GM19452 (cell line): ENCODE measurements around the gene TCEA2.

Experiments used
- ATAC-seq: cut with Tn5 transposase; IDR thresholded peaks from one replicate; pipeline ENCODE4 v1.9.1; 2021; ENCODE audit not compliant: unreplicated experiment

The TCEA2 gene

DNA sequence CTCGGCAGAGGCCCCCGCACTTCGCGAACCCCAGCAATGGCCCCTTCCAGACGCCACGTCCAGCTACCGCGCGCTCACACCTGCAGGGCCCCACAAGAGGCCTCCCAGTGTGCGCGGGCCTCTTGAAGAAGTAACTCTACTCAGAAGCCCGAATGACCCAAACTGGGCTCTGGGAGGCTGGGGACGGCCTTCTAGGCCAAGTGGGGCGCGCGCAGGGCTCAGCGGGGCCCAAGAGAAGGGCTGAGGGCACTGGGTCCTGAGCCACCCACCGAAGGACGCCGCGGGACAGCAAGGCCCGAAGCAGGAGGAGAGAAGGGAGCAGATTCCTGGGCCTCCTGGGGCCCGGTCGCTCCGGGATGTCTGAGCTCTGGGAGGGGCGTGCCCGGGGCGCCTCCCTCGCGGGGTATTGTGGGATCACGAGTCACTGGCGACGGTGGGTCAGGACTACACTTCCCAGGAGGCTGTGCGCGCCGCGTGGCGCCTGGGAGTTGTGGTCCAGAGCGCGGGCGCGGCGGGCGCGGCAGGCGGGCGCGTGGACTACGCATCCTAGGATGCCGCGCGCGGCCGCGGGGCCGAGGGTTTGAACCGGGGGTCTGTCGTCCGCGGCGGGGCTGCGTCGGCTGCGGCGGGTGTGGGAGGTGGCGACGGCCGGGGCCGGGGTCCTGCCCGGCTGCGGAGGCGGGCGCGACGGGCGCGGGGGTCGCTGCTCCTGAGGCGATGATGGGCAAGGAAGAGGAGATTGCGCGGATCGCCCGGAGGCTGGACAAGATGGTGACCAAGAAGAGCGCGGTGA lies at the start of gene TCEA2:
TSS of gene TCEA2 (plus strand) at position 603 of the 793 bp plus-strand sequence. CDS start at position 718, 115 bp downstream.
- ATAC-seq = peak; percentile 78

DNA sequence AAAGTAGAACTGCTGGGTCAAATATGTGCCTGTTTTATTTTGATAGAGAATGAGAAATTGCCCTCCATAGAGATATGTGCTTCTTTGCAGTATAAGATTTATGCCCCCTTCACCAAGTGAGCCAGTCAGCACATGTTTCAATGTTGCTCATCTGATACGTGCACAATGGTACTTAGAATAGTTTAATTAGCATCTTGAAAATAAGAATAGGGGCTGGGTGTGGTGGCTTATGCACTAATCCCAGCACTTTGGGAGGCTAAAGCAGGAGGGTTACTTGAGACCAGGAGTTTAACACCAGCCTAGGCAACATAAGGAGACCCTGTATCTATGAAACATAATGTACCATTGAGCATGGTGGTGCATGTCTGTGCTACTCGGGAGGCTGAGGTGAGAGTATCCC lies 47.4 kb upstream of the TCEA2 start:
- ATAC-seq = no peak

DNA sequence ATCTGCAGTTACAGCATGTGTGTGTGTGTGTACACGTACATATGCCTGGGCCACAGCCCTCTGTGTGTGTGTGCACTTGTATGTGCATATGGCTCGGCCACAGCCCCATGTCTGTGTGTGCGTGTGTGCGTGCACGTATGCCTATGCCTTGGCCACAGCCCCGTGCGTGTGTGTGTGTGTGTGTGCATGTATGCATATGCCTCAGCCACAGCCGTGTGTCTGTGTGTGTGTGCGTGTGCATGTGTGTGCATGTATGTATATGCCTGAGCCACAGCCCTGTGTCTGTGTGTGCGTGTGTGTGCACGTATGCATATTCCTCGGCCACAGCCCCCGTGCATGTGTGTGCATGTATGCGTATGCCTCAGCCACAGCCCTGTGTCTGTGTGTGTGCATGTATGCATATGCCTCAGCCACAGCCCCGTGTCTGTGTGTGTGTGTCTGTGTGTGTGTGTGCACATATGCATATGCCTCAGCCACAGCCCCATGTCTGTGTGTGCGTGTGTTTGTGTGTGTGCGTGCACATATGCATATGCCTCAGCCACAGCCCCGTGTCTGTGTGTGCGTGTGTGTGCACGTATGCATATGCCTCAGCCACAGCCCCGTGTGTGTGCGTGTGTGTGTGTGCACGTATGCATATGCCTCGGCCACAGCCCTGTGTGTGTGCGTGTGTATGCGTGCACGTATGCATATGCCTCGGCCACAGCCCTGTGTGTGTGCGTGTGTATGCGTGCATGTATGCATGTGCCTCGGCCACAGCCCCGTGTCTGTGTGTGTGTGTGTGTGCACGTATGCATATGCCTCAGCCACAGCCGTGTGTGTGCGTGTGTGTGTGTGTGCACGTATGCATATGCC lies 41.6 kb upstream of the TCEA2 start:
- no peak for ATAC-seq

GRCh38 chr20:64022671-64023360 lies 40.2 kb upstream of the TCEA2 start:
- ATAC-seq = no peak

DNA sequence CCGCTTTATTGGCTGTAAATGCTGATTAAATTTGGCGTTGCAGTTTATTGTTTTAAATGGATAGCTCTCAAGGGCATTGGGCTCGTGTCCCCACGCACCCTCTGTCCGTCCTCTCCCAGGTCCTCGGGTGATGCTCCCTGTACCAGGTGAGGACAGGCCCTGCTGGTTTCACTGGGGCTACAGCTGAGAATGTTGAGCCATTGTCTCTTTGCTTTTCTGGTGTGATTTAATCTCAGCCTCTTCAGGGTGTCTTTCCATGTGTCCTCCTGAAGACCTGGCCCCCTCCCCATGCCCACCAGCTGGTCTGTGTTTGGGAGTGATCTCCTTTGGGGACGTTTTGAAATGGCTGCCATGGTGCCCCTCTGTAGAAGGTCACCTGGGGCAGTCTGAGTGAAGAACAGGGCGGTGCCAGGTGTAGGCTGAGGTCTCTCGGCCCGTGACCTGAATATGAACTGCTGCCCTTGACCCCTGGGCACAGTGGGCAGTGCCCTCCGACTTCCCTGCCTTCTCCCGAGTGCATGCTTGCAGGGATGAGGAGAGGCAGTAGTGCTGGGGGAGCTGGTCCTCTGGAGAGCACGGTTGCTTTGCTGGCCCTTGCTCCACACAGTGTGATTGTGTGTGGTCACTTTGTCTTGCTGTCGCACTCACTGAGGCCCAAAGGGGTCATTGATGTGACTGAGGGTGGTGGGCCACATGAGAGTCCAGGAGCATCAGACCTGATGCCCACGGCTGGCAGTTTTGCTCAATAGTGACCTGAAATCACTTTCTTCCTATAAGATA lies 39.4 kb upstream of the TCEA2 start:
- ATAC-seq = no peak

GRCh38 chr20:64024141-64024990 lies 38.6 kb upstream of the TCEA2 start:
- ATAC-seq = no peak

GRCh38 chr20:64025101-64025825 lies 37.7 kb upstream of the TCEA2 start:
- ATAC-seq = no peak

DNA sequence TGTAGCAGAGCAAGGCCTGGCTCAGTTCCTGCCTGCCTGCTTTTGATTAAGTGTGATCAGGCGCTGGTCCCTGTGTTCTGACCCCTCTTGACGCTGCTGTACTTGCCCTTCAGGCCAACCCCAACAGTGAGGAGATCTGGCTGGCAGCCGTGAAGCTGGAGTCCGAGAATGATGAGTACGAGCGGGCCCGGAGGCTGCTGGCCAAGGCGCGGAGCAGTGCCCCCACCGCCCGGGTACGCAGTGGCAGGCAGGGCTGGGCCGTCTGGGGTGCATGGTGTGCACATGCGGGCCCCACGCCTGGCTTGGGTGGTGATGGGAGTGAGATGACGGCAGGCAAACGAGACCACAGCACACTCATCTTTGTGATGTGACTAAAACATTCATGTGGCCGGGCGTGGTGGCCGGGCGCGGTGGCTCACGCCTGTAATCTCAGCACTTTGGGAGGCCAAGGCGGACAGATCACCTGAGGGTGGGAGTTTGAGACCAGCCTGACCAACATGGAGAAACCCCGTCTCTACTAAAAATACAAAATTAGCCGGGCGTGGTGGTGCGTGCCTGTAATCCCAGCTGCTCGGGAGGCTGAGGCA lies 37.1 kb upstream of the TCEA2 start:
- ATAC-seq = no peak

DNA sequence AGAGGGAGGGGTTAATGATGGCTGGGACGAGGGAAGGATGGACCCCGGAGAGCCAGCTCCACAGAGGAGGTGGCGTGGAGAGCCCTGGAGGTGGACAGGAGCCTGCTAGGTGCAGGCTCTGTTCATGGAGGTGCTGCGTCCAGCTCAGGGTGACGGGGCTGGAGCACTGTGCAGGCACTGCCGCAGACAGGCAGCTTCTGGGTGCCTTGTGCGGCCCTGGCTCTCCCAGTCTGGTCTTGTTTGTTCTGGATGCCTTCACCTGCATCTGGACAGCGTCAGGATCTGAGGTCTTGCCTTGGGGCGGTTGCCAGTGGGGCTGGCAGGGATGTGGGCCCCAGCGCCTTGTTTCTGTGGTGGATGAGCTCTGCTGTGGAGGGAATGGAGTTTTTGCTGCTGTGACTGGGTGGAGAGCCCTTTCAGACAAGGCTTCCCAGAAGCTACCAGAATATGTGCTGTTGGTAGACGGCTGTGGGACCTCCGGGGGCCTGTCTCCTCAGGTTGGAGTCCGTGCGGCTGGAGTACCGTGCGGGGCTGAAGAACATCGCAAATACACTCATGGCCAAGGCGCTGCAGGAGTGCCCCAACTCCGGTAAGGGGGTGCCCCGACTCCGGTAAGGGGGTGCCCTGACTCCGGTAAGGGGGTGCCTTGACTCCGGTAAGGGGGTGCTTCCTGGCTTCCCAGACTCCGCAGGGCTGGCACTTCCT lies 34.9 kb upstream of the TCEA2 start:
- ATAC-seq = no peak

DNA sequence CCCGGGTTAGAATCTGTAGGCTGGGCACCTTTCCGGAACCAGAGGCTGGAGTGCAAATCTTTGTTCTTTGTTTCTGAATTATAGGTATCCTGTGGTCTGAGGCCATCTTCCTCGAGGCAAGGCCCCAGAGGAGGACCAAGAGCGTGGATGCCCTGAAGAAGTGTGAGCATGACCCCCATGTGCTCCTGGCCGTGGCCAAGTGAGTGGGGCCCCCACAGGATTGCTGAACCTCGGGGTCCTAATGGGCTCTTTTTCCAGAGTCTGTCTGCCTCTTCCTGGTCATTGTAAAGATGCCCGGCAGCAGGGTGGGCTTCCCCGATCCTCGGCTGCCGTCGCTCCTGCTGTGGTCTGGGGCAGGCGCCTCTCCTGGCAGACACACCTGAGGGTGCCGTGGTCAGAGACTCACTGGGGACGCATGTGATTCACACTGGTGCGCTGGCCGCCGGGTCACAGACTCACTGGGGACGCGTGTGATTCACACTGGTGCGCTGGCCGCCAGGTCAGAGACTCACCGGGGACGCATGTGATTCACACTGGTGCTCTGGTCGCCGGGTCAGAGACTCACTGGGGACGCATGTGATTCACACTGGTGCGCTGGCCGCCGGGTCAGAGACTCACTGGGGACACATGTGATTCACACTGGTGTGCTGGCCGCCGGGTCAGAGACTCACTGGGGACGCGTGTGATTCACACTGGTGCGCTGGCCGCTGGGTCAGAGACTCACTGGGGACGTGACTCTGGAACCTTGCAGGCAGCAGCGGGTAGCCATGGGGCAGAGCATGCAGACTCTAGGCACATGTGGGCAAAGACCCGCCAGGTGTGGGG lies 33.5 kb upstream of the TCEA2 start:
- no peak for ATAC-seq

DNA sequence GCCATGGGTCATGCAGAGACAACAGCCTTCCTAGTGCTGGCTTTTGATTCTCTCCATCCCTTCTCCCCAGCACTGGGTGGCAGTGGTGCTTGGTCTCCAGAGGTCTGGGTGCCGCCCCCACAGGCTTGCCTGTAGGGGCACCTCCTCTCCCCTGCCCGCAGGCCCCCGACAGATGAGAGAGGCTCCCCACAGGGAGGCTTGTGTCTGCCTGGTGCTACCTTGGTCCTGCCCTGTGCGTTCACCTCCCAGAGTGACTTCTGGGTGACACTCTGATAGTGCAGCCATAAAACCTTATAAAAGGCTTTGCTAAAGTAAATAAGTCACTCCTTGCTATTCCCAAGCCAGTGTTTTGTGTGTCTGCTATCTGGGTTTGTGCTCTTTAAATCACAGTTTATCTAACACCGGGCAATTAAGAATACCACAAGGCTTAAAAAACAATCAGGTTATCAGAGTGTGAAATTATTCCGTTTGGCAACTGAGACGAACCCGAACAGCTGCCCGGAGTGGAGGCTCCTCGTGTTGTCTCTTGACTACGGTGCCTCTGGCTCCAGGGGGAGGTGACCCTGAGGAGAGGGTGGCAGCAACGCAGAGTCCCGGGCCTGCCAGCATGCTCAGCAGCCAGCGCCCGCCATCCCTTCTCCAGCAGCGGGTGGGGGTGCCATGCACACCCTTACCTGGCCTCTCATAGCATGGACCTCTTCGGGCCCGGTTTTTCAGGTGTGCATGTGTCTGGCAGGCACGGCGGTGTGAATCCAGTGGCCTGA lies 32.4 kb upstream of the TCEA2 start:
- no peak for ATAC-seq

DNA sequence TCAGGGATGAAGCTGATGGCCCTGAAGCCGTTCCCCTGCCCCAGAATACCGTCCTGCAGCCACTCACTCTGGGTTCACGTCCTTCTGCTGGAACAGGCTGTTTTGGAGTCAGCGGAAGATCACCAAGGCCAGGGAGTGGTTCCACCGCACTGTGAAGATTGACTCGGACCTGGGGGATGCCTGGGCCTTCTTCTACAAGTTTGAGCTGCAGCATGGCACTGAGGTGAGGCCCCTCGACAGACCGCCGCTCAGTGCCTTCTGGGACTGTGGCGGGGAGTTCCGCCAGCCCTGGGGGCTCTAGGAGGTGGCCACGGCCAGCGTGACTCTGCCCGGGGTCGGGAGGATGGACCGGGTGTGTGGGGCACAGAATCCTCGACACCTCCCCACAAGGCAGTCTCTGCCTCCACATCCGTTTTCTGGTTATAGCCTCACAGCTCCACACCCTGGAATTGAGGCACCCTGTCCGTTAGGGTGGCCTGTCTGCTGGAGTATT lies 31.1 kb upstream of the TCEA2 start:
- no peak for ATAC-seq

DNA sequence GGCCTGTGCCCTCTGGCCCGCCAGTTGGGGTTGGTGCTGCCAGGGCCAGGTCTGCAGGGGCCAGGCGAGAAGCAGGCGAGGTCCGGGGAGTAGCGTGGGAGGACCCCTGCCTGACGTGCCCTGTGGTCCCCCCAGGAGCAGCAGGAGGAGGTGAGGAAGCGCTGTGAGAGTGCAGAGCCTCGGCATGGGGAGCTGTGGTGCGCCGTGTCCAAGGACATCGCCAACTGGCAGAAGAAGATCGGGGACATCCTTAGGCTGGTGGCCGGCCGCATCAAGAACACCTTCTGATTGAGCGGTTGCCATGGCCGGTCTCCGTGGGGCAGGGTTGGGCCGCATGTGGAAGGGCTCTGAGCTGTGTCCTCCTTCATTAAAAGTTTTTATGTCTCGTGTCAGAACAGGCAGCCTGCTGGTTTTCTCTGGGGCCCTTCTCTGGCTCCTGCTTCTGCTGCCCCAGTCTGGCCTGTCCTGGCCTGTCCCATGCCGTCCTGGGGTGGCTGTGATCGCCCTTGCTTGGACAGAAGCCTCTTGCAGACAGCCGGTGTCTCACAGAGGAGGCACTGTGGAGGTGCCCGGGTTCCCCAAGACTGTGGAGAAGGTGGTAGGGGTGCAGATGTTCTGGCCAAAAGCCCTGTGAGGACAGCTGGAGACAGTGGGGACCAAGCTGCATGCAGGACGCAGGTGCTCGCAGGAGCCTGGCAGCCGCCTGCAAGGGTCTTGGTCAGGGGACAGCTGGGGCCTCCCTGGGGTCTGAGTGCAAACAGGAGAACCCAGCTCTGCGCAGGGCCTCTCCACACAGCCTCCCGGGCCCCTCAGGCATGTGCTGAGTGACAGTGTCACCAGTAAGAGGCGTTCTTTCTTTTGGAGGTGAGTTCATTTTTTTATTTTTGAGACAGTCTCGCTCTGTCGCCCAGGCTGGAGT lies 30.0 kb upstream of the TCEA2 start:
- ATAC-seq = no peak

DNA sequence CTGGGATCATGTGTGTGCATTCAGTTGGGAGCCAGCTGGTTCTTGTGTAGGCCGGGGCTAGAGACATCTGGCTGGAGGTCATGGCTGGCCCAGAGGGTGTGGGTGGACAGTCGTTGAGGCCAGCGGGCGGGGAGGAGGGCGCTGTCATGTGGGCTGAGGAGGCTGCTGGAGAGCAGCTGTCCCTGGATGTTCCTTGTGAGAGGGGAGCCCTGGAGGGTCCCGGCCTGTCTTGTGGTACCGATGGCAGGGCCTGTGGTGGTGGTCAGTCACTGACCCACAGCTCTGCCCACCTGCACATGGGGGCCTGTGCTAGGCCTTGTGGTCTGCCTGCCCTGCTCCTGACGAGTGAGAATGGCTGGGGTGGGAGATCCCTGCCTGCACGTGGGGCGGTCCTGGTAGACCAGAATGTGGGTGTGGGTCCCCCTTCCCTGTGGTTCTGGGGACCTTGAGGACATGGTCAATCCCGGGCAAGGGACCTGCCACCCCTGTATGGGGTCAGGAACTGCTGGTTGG lies 29.0 kb upstream of the TCEA2 start:
- no peak for ATAC-seq
